Gastroesophageal sphincter (tissue), 4 donors: ENCODE results near the gene FAXDC2. TPM values are rescaled to one million over a fixed set of nuclear protein-coding genes. Genes with fewer than 3 reads are reported as not detected.

ENCODE experiments used
- ATAC-seq: fragments of 150-250 bp; one replicate; pipeline ENCODE4 v1.9.1; 2016; ENCODE audit warnings: mild to moderate bottlenecking, moderate library complexity
- H3K27ac ChIP-seq, 4 donors: fragments of 200-600 bp; sonication (generic) in 3 of 4; 1 replicate in 3 of 4; 2 replicates in 1 of 4; pipeline ENCODE4 v1.5.1; 2016 to 2019
- H3K27me3 ChIP-seq: fragments of 200-600 bp; sonication (generic); one replicate; pipeline ENCODE4 v1.5.1; 2019
- H3K36me3 ChIP-seq, 2 donors: fragments of 200-600 bp; sonication (generic); one replicate each; pipeline ENCODE4 v1.5.1; 2019; ENCODE audit warnings: control low read depth in 1 of 2
- H3K4me1 ChIP-seq, 3 donors: fragments of 200-600 bp; sonication (generic); 1 replicate in 2 of 3; 2 replicates in 1 of 3; pipeline ENCODE4 v1.5.1; 2016 to 2019; ENCODE audit warnings: control low read depth in 2 of 3
- H3K4me3 ChIP-seq, 2 donors: fragments of 200-600 bp; sonication (generic); one replicate each; pipeline ENCODE4 v1.5.1; 2019; ENCODE audit warnings: mild to moderate bottlenecking in 1 of 2, moderate library complexity in 1 of 2
- H3K9me3 ChIP-seq, 3 donors: fragments of 200-600 bp; sonication (generic); one replicate each; pipeline ENCODE4 v1.5.1; 2017 to 2019; ENCODE audit warnings: control low read depth in 2 of 3
- EP300 ChIP-seq: sonication (generic); formaldehyde crosslinking; IDR thresholded peaks from one replicate; pipeline ENCODE4 v1.6.1; 2017; ENCODE audit warnings: antibody characterized with exemption, mild to moderate bottlenecking
- POLR2A ChIP-seq, 2 donors: fragments of 450-650 bp; IDR thresholded peaks; one replicate each; pipeline ENCODE4 v1.6.1; 2017; ENCODE audit warnings: antibody characterized with exemption in 2 of 2, mild to moderate bottlenecking in 2 of 2, moderate library complexity in 1 of 2
- POLR2AphosphoS5 ChIP-seq: sonication (generic); formaldehyde crosslinking; IDR thresholded peaks from one replicate; pipeline ENCODE4 v1.6.1; 2017; ENCODE audit warnings: antibody characterized with exemption
- WGBS, 2 donors: methylation state at CpG; one replicate each; pipeline ENCODE4 v1.1.5; 2018; ENCODE audit warnings: low coverage in 1 of 2; 5-methylcytosine and 5-hydroxymethylcytosine counted together
- total RNA-seq, 4 donors: library from RNA; depleted of rRNA; stranded (reverse); fragments of >200 nt; gene quantifications; one replicate each; pipeline ENCODE4 v1.1.0, GENCODE V29; 2016
- TF ChIP-seq, protein P1 (sequence below), 4 experiments: fragments of 200-600 bp in 2 of 4; fragments of 450-650 bp in 2 of 4; sonication (generic) in 1 of 4; IDR thresholded peaks; one replicate each; pipeline ENCODE4 v1.5.1; 2017 to 2019; ENCODE audit warnings: antibody characterized with exemption in 4 of 4, mild to moderate bottlenecking in 2 of 4, moderate library complexity in 2 of 4

Gene FAXDC2
- total RNA-seq, 4 donors from 2014 or later = 26.6 to 75.5 (median 46.4) TPM

DNA sequence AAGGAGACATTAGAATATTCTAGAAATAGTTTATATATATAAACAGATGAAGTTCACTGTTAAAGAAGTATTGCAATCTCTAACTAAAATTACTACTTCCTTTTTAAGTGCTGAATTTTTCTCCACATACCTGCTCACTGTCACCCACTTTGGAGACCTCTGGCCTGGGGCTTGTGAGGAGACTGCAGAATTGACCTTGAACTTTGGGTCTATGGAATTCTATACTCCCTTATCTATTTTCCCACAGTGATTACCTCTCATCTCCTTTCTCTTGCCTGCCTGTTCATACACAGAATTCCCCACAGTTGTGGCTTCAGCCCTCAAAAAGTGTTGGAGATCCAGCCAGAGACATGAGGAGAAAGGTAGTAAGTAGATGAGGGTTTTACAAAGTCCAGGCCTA, 49.8 kb downstream of the FAXDC2 start:
- Histone ChIP-seq H3K36me3 (peaks cover 21 to 90% of the 10 kb centered on the region in 2 donors), H3K4me3 (no peak overlapping the region), H3K27ac (no peak overlapping the region), H3K9me3 (no peaks in the 10 kb centered on the region), H3K27me3 (no peaks in the 10 kb centered on the region), H3K4me1 (peaks cover 0 to 11% (median 0%) of the 10 kb centered on the region in 3 donors)
- TF ChIP-seq EP300 = no peak
- no peak for TF ChIP-seq POLR2AphosphoS5
- TF ChIP-seq, protein P1, sequence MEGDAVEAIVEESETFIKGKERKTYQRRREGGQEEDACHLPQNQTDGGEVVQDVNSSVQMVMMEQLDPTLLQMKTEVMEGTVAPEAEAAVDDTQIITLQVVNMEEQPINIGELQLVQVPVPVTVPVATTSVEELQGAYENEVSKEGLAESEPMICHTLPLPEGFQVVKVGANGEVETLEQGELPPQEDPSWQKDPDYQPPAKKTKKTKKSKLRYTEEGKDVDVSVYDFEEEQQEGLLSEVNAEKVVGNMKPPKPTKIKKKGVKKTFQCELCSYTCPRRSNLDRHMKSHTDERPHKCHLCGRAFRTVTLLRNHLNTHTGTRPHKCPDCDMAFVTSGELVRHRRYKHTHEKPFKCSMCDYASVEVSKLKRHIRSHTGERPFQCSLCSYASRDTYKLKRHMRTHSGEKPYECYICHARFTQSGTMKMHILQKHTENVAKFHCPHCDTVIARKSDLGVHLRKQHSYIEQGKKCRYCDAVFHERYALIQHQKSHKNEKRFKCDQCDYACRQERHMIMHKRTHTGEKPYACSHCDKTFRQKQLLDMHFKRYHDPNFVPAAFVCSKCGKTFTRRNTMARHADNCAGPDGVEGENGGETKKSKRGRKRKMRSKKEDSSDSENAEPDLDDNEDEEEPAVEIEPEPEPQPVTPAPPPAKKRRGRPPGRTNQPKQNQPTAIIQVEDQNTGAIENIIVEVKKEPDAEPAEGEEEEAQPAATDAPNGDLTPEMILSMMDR (IDR thresholded peaks at IDR 0.05) = no peak
- TF ChIP-seq POLR2A (IDR thresholded peaks at IDR 0.05) = no peak
- no peak for ATAC-seq

DNA sequence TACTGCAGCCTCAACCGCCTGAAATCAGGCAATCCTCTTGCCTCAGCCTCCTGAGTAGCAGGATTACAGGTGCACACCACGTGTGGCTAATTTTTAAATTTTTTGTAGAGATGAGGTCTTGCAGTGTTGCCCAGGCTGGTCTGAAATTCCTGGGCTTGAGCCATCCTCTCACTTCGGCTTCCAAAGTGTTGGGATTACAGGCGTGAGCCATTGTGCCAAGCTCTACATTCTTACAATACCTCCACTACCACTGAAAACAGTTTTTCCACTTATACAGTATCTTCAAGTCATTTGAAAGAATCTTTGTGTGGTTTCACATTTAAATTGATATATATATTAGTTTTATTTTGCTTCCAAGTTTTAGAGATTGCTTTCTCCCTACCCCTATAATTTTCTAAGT, 52.6 kb downstream of the FAXDC2 start:
- Histone ChIP-seq H3K27me3 (no peaks in the 10 kb centered on the region), H3K27ac (no peak overlapping the region), H3K9me3 (no peaks in the 10 kb centered on the region), H3K36me3 (peaks cover 10 to 89% of the 10 kb centered on the region in 2 donors), H3K4me3 (no peak overlapping the region), H3K4me1 (peaks cover 0 to 32% (median 0%) of the 10 kb centered on the region in 3 donors)
- TF ChIP-seq EP300 = no peak
- TF ChIP-seq POLR2AphosphoS5 = no peak
- TF ChIP-seq POLR2A (IDR thresholded peaks at IDR 0.05) = no peak
- TF ChIP-seq, protein P1 (IDR thresholded peaks at IDR 0.05) = no peak
- no peak for ATAC-seq
- WGBS, 2 donors = 18 to 59% methylated on average over 3 to 4 of the region's 4 CpGs

- Histone ChIP-seq H3K9me3 (no peaks in the 10 kb centered on the region), H3K27ac (peak overlapping the region in 3 of 4 donors; percentile 0 to 41 (median 5)), H3K27me3 (no peaks in the 10 kb centered on the region), H3K36me3 (peaks cover 0 to 88% of the 10 kb centered on the region in 2 donors), H3K4me1 (peaks cover 0 to 26% (median 0%) of the 10 kb centered on the region in 3 donors), H3K4me3 (no peak overlapping the region)
- no peak for TF ChIP-seq POLR2A (IDR thresholded peaks at IDR 0.05)
- TF ChIP-seq POLR2AphosphoS5 = no peak
- TF ChIP-seq, protein P1 (IDR thresholded peaks at IDR 0.05) = no peak
- WGBS, 2 donors = 54 to 58% methylated on average over 3 of the region's 3 CpGs
- no peak for ATAC-seq
Observed at GRCh38 chr5:154795235-154795596, 55.2 kb downstream of the FAXDC2 start.

- H3K4me3 ChIP-seq = no peak overlapping the region
- H3K27me3 ChIP-seq = no peaks in the 10 kb centered on the region
- peaks cover 0 to 85% of the 10 kb centered on the region in 2 donors for H3K36me3 ChIP-seq
- peak overlapping the region in 3 of 4 donors; percentile 0 to 41 (median 5) for H3K27ac ChIP-seq
- no peaks in the 10 kb centered on the region for H3K9me3 ChIP-seq
- peaks cover 0 to 21% (median 0%) of the 10 kb centered on the region in 3 donors for H3K4me1 ChIP-seq
- ATAC-seq = no peak
- WGBS, 2 donors = 52 to 64% methylated on average over 7 of the region's 7 CpGs
- TF ChIP-seq, protein P1 (IDR thresholded peaks at IDR 0.05) = no peak
- TF ChIP-seq POLR2AphosphoS5 (no peak), POLR2A (IDR thresholded peaks at IDR 0.05) (no peak), EP300 (no peak)
Observed at GRCh38 chr5:154794525-154795234, 55.7 kb downstream of the FAXDC2 start.
